ENCODE results near the gene GGCT. TPM values are rescaled to one million over a fixed set of nuclear protein-coding genes. Genes with fewer than 3 reads are reported as not detected.

Gene GGCT
- polyA plus RNA-seq, 1 donor (not counting 4 experiments of a cell fraction or from before 2014, with no cell fraction given): 59.8 TPM

GRCh38 chr7:30460246-30460633, 44.4 kb downstream of the GGCT start:
- H2AFZ ChIP-seq (ENCODE audit: control insufficient read depth, low read length): no peak overlapping the region
- no peaks in the 10 kb centered on the region for H3K9me3 ChIP-seq (ENCODE audit: control insufficient read depth, low read depth, low read length)
- dilution Hi-C loops (cut with MboI; ENCODE audit: extremely low pct_ligation_motif_present, low sequenced_read_pairs): no loop called here
- H3K27ac ChIP-seq (ENCODE audit: control insufficient read depth, insufficient read depth, low read length): no peak overlapping the region
- no peak for DNase-seq (ENCODE audit: low read depth, low spot score)
- no peaks in the 10 kb centered on the region for H3K79me2 ChIP-seq (ENCODE audit: control insufficient read depth, insufficient read depth, low read length)
- peaks cover 8 to 9% of the 10 kb centered on the region in 2 experiments for H3K36me3 ChIP-seq (ENCODE audit: control insufficient read depth in 2 of 2, extremely low read depth in 1 of 2, insufficient read depth in 2 of 2, low read length in 2 of 2)
- H3K4me3 ChIP-seq (ENCODE audit: control insufficient read depth in 2 of 3, extremely low read depth in 1 of 3, insufficient read depth in 2 of 3, low read depth in 1 of 3, low read length in 3 of 3): no peak overlapping the region
- H4K20me1 ChIP-seq (ENCODE audit: control insufficient read depth, extremely low read depth, insufficient read depth, low read length): no peaks in the 10 kb centered on the region
- H3K9ac ChIP-seq (ENCODE audit: control insufficient read depth, extremely low read depth, insufficient read depth, low read length): no peak overlapping the region
- no peaks in the 10 kb centered on the region for H3K27me3 ChIP-seq (ENCODE audit: control insufficient read depth, extremely low read depth, insufficient read depth, low read length)
- H3K4me1 ChIP-seq (ENCODE audit: control insufficient read depth, extremely low read depth, insufficient read depth, low read length): no peaks in the 10 kb centered on the region
- H3K9me1 ChIP-seq (ENCODE audit: control insufficient read depth, extremely low read depth, insufficient read depth, low read length): no peaks in the 10 kb centered on the region
- no peak overlapping the region for H3K4me2 ChIP-seq (ENCODE audit: control insufficient read depth, extremely low read depth, insufficient read depth, low read depth, low read length)
- TF ChIP-seq CTCF (optimal IDR thresholded peaks at IDR 0.05 in 1 of 3, IDR thresholded peaks at IDR 0.05 in 1 of 3, conservative IDR thresholded peaks at IDR 0.05 in 1 of 3; ENCODE audit: extremely low read depth in 1 of 3, insufficient read depth in 2 of 3, low read length in 3 of 3) (no peak), EZH2 (IDR thresholded peaks at IDR 0.05; ENCODE audit: low read length) (no peak)
- no peak for FAIRE-seq

- TF ChIP-seq CTCF (optimal IDR thresholded peaks at IDR 0.05 in 1 of 3, IDR thresholded peaks at IDR 0.05 in 1 of 3, conservative IDR thresholded peaks at IDR 0.05 in 1 of 3; ENCODE audit: extremely low read depth in 1 of 3, insufficient read depth in 2 of 3, low read length in 3 of 3) (no peak), EZH2 (IDR thresholded peaks at IDR 0.05; ENCODE audit: low read length) (no peak)
- H3K9ac ChIP-seq (ENCODE audit: control insufficient read depth, extremely low read depth, insufficient read depth, low read length): no peak overlapping the region
These were observed 44.9 kb downstream of the GGCT start for GRCh38 chr7:30459591-30460245.

More at GRCh38 chr7:30459591-30460245, 44.9 kb downstream of the GGCT start:
- no peaks in the 10 kb centered on the region for H3K79me2 ChIP-seq (ENCODE audit: control insufficient read depth, insufficient read depth, low read length)
- dilution Hi-C loops (cut with MboI; ENCODE audit: extremely low pct_ligation_motif_present, low sequenced_read_pairs): no loop called here
- no peak for DNase-seq (ENCODE audit: low read depth, low spot score)
- H3K36me3 ChIP-seq (ENCODE audit: control insufficient read depth in 2 of 2, extremely low read depth in 1 of 2, insufficient read depth in 2 of 2, low read length in 2 of 2): peaks cover 8 to 9% of the 10 kb centered on the region in 2 experiments
- H2AFZ ChIP-seq (ENCODE audit: control insufficient read depth, low read length): no peak overlapping the region
- no peak overlapping the region for H3K4me3 ChIP-seq (ENCODE audit: control insufficient read depth in 2 of 3, extremely low read depth in 1 of 3, insufficient read depth in 2 of 3, low read depth in 1 of 3, low read length in 3 of 3)
- no peaks in the 10 kb centered on the region for H3K27me3 ChIP-seq (ENCODE audit: control insufficient read depth, extremely low read depth, insufficient read depth, low read length)
- H3K9me1 ChIP-seq (ENCODE audit: control insufficient read depth, extremely low read depth, insufficient read depth, low read length): no peaks in the 10 kb centered on the region
- no peaks in the 10 kb centered on the region for H4K20me1 ChIP-seq (ENCODE audit: control insufficient read depth, extremely low read depth, insufficient read depth, low read length)
- FAIRE-seq: no peak
- H3K27ac ChIP-seq (ENCODE audit: control insufficient read depth, insufficient read depth, low read length): no peak overlapping the region
- no peak overlapping the region for H3K4me2 ChIP-seq (ENCODE audit: control insufficient read depth, extremely low read depth, insufficient read depth, low read depth, low read length)
- no peaks in the 10 kb centered on the region for H3K9me3 ChIP-seq (ENCODE audit: control insufficient read depth, low read depth, low read length)
- no peaks in the 10 kb centered on the region for H3K4me1 ChIP-seq (ENCODE audit: control insufficient read depth, extremely low read depth, insufficient read depth, low read length)
